ENCODE results near the gene KDM1A. TPM values are rescaled to one million over a fixed set of nuclear protein-coding genes. Genes with fewer than 3 reads are reported as not detected.

KDM1A gene
- total and polyA plus RNA-seq, 9 of the 15 experiments (the other 6 are each of a cell fraction or from before 2014, with no cell fraction given): 59.2 to 181 (median 168) TPM

GRCh38 chr1:22983944-22984343 is 35.3 kb upstream of the KDM1A start:
- Histone ChIP-seq H4K20me1 (replicated peaks; ENCODE audit: control insufficient read depth, insufficient read depth, low read length) (no peaks in the 10 kb centered on the region), H3K79me2 (ENCODE audit: control insufficient read depth, insufficient read depth, low read length) (no peaks in the 10 kb centered on the region), H3K9me1 (ENCODE audit: control insufficient read depth, insufficient read depth, low read length) (no peaks in the 10 kb centered on the region), H3K27ac (ENCODE audit: extremely low read depth, low read depth, low read length) (no peak overlapping the region), H3K9me3 (replicated peaks; ENCODE audit: control insufficient read depth, insufficient read depth, low read depth, low read length) (no peaks in the 10 kb centered on the region; the same call in 1 of the 2 replicates), H2AFZ (ENCODE audit: low read depth, low read length) (no peak overlapping the region), H3K9ac (ENCODE audit: insufficient read depth in 1 of 2, low read depth in 2 of 2, low read length in 2 of 2) (no peak overlapping the region), H3K36me3 (ENCODE audit: control insufficient read depth, insufficient read depth, low read length) (no peaks in the 10 kb centered on the region), H3K4me1 (replicated peaks in 1 of 2; ENCODE audit: control insufficient read depth in 2 of 2, insufficient read depth in 2 of 2, low read length in 2 of 2) (peaks cover 0 to 5% of the 10 kb centered on the region in 2 experiments; a peak in 1 of 5 replicates), H3K4me3 (no peak overlapping the region), H3K27me3 (ENCODE audit: control insufficient read depth in 2 of 2, insufficient read depth in 2 of 2, low read length in 2 of 2) (peaks cover 5 to 18% of the 10 kb centered on the region in 2 experiments; a peak in 3 of 5 replicates), H3K4me2 (ENCODE audit: insufficient read depth, low read length) (no peak overlapping the region)
- FAIRE-seq: no peak
- CTCF ChIA-PET (ENCODE audit: low intra/inter-chr PET ratio): no interaction called here
- WGBS (ENCODE audit: insufficient coverage, low coverage, missing lambda C conversion rate): 17% methylated on average over 4 of the region's 4 CpGs
- DNase-seq (ENCODE audit: extremely low read depth in 1 of 4, low spot score in 3 of 4): no peak
- POLR2A ChIA-PET: interaction anchor here (0.6 kb wide), 1 partner anchor 51 kb away, joined by 4 read pairs; no protein-coding TSS in a partner anchor
- TF ChIP-seq HDAC1 (IDR thresholded peaks at IDR 0.05) (no peak), ZBTB11 (CRISPR knock-in tag; IDR thresholded peaks at IDR 0.05) (no peak), ESRRA (IDR thresholded peaks at IDR 0.05; ENCODE audit: borderline replicate concordance, low read depth) (no peak; the same call in 1 of the 2 replicates), TCF7 (IDR thresholded peaks at IDR 0.05; ENCODE audit: borderline replicate concordance) (no peak), ZBTB1 (CRISPR knock-in tag; IDR thresholded peaks at IDR 0.05; ENCODE audit: borderline replicate concordance, low read depth) (no peak), NR2C1 (IDR thresholded peaks at IDR 0.05) (no peak), NR2C1 (tag; IDR thresholded peaks at IDR 0.05) (peak; percentile 51; the same call in 1 of the 2 replicates), SMARCA4 (IDR thresholded peaks at IDR 0.05) (no peak), ZNF184 (CRISPR knock-in tag; IDR thresholded peaks at IDR 0.05) (no peak), CEBPG (CRISPR knock-in tag; IDR thresholded peaks at IDR 0.05) (no peak), CEBPG (tag; conservative IDR thresholded peaks at IDR 0.05 in 1 of 2, IDR thresholded peaks at IDR 0.05 in 1 of 2) (peak in 1 of 2 experiments; percentile 38; a peak in 1 of 4 replicates), BRF1 (IDR thresholded peaks at IDR 0.05; ENCODE audit: borderline replicate concordance, extremely low read depth, insufficient read length) (no peak), NR2C2 (CRISPR knock-in tag; IDR thresholded peaks at IDR 0.05) (no peak), NR2C2 (tag; IDR thresholded peaks at IDR 0.05) (peak; percentile 58)
- in situ Hi-C loops (cut with MboI): no loop called here
- ATAC-seq: peak; percentile 19; the same call in 1 of the 3 replicates
- intact Hi-C loops (cut with micrococcal nuclease): no loop called here
- BruUV-seq (replicated peaks): no TSS peak

All from K562 (cell line).